SK-N-SH (cell line): Measurements from ENCODE around the gene NACAD.

ENCODE experiments used
- EZH2phosphoT487 ChIP-seq: fragments of 200-600 bp; sonication (generic); IDR thresholded peaks from 2 replicates; pipeline ENCODE4 v1.6.1; 2017; ENCODE audit warnings: low read depth, mixed run types, mild to moderate bottlenecking, antibody characterized with exemption, moderate library complexity, borderline replicate concordance
- FOXM1 ChIP-seq: IDR thresholded peaks from 2 replicates; pipeline ENCODE4 v1.4.0; 2012; ENCODE audit warnings: low read depth, mild to moderate bottlenecking
- POLR2AphosphoS5 ChIP-seq: IDR thresholded peaks from 2 replicates; pipeline ENCODE4 v1.6.1; 2012; ENCODE audit warnings: low read depth, low read length
- SIN3A ChIP-seq: IDR thresholded peaks from 2 replicates; pipeline ENCODE4 v1.6.1; 2012; ENCODE audit warnings: low read depth, mild to moderate bottlenecking, low read length, moderate library complexity, borderline replicate concordance
- YY1 ChIP-seq: IDR thresholded peaks from 2 replicates; pipeline ENCODE4 v1.4.0; 2012; ENCODE audit warnings: low read depth, mild to moderate bottlenecking
- TF ChIP-seq, protein P1 (sequence below): fragments of 200-600 bp; sonication (generic); IDR thresholded peaks from 2 replicates; pipeline ENCODE4 v1.6.1; 2017; ENCODE audit warnings: antibody characterized with exemption, mild to moderate bottlenecking, moderate library complexity
- TF ChIP-seq, protein P2 (sequence below): IDR thresholded peaks from 2 replicates; pipeline ENCODE4 v1.6.1; 2012; ENCODE audit warnings: mild to moderate bottlenecking, low read depth, low read length, moderate library complexity

DNA sequence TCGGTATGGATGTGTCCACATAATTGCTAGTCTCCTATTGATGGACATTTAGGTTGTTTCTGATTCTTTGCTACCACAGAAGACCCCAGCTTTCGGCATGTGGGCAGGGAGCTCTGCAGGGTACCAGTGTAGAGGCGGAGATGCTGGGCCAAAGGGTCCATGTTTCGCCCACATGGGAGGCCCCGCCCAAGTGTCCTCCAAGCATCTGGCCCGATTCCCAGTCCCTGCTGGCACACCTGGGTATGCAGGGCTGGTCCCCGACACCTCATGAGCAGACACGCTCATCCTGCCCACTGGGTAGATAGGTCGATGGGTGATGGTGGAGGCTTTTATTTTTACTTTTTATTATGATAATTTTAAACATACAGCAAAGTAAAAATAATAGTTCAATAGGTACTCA is 42.1 kb upstream of the NACAD start:
- TF ChIP-seq EZH2phosphoT487 (no peak), POLR2AphosphoS5 (no peak), YY1 (no peak), FOXM1 (no peak), SIN3A (no peak)
- TF ChIP-seq, protein P1, sequence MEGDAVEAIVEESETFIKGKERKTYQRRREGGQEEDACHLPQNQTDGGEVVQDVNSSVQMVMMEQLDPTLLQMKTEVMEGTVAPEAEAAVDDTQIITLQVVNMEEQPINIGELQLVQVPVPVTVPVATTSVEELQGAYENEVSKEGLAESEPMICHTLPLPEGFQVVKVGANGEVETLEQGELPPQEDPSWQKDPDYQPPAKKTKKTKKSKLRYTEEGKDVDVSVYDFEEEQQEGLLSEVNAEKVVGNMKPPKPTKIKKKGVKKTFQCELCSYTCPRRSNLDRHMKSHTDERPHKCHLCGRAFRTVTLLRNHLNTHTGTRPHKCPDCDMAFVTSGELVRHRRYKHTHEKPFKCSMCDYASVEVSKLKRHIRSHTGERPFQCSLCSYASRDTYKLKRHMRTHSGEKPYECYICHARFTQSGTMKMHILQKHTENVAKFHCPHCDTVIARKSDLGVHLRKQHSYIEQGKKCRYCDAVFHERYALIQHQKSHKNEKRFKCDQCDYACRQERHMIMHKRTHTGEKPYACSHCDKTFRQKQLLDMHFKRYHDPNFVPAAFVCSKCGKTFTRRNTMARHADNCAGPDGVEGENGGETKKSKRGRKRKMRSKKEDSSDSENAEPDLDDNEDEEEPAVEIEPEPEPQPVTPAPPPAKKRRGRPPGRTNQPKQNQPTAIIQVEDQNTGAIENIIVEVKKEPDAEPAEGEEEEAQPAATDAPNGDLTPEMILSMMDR: no peak
- TF ChIP-seq, protein P2, sequence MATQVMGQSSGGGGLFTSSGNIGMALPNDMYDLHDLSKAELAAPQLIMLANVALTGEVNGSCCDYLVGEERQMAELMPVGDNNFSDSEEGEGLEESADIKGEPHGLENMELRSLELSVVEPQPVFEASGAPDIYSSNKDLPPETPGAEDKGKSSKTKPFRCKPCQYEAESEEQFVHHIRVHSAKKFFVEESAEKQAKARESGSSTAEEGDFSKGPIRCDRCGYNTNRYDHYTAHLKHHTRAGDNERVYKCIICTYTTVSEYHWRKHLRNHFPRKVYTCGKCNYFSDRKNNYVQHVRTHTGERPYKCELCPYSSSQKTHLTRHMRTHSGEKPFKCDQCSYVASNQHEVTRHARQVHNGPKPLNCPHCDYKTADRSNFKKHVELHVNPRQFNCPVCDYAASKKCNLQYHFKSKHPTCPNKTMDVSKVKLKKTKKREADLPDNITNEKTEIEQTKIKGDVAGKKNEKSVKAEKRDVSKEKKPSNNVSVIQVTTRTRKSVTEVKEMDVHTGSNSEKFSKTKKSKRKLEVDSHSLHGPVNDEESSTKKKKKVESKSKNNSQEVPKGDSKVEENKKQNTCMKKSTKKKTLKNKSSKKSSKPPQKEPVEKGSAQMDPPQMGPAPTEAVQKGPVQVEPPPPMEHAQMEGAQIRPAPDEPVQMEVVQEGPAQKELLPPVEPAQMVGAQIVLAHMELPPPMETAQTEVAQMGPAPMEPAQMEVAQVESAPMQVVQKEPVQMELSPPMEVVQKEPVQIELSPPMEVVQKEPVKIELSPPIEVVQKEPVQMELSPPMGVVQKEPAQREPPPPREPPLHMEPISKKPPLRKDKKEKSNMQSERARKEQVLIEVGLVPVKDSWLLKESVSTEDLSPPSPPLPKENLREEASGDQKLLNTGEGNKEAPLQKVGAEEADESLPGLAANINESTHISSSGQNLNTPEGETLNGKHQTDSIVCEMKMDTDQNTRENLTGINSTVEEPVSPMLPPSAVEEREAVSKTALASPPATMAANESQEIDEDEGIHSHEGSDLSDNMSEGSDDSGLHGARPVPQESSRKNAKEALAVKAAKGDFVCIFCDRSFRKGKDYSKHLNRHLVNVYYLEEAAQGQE: no peak
